GM23248 (cell line): ENCODE data around the gene SEZ6L2. TPM values are rescaled to one million over a fixed set of nuclear protein-coding genes. Genes with fewer than 3 reads are reported as not detected.

Experiments
- DNase-seq: peaks from one replicate; pipeline ENCODE4 v3.0.0-alpha.2; 2015
- H2AFZ ChIP-seq: fragments of 200-600 bp; sonication (generic); 2 replicates; pipeline ENCODE4 v1.6.1; 2016; ENCODE audit warnings: antibody characterized with exemption
- H3F3A ChIP-seq: fragments of 200-600 bp; sonication (generic); 2 replicates; pipeline ENCODE4 v1.6.1; 2016; ENCODE audit warnings: mild to moderate bottlenecking, antibody characterized with exemption, mixed run types; ENCODE audit not compliant: insufficient read depth
- H3K27ac ChIP-seq: fragments of 200-600 bp; sonication (generic); 2 replicates; pipeline ENCODE4 v1.5.1; 2016; ENCODE audit warnings: mild to moderate bottlenecking
- H3K27me3 ChIP-seq: fragments of 200-600 bp; sonication (generic); replicated peaks from 2 replicates; pipeline ENCODE4 v1.6.1; 2016; ENCODE audit warnings: mild to moderate bottlenecking; ENCODE audit not compliant: insufficient read depth
- H3K36me3 ChIP-seq: fragments of 200-600 bp; sonication (generic); 2 replicates; pipeline ENCODE4 v1.6.1; 2016; ENCODE audit warnings: low read depth, mild to moderate bottlenecking
- H3K4me1 ChIP-seq: fragments of 200-600 bp; sonication (generic); 2 replicates; pipeline ENCODE4 v1.6.1; 2016; ENCODE audit warnings: mild to moderate bottlenecking; ENCODE audit not compliant: insufficient read depth
- H3K4me2 ChIP-seq: fragments of 200-600 bp; sonication (generic); one replicate; pipeline ENCODE4 v1.6.1; 2016; ENCODE audit warnings: mild to moderate bottlenecking; ENCODE audit not compliant: unreplicated experiment
- H3K4me3 ChIP-seq: fragments of 200-600 bp; sonication (generic); 2 replicates; pipeline ENCODE4 v1.5.1; 2016; ENCODE audit warnings: mild to moderate bottlenecking
- H3K79me2 ChIP-seq: fragments of 200-600 bp; sonication (generic); 2 replicates; pipeline ENCODE4 v1.6.1; 2016; ENCODE audit warnings: mild to moderate bottlenecking; ENCODE audit not compliant: insufficient read depth
- H3K9ac ChIP-seq: fragments of 200-600 bp; sonication (generic); 2 replicates; pipeline ENCODE4 v1.6.1; 2016; ENCODE audit warnings: mild to moderate bottlenecking
- H3K9me2 ChIP-seq: fragments of 200-600 bp; sonication (generic); 2 replicates; pipeline ENCODE4 v1.6.1; 2016; ENCODE audit warnings: mixed run types, mild to moderate bottlenecking, moderate library complexity; ENCODE audit not compliant: insufficient read depth
- H3K9me3 ChIP-seq: fragments of 200-600 bp; sonication (generic); one replicate; pipeline ENCODE4 v1.6.1; 2017; ENCODE audit warnings: low read depth
- H4K20me1 ChIP-seq: fragments of 200-600 bp; sonication (generic); 2 replicates; pipeline ENCODE4 v1.6.0; 2016; ENCODE audit not compliant: insufficient read depth
- EZH2 ChIP-seq: fragments of 200-600 bp; sonication (generic); IDR thresholded peaks from 2 replicates; pipeline ENCODE4 v1.6.1; 2018; ENCODE audit warnings: antibody characterized with exemption, mild to moderate bottlenecking; ENCODE audit not compliant: insufficient read depth, poor library complexity, severe bottlenecking
- EZH2phosphoT487 ChIP-seq: fragments of 200-600 bp; sonication (generic); IDR thresholded peaks from 2 replicates; pipeline ENCODE4 v1.6.1; 2018; ENCODE audit warnings: antibody characterized with exemption, moderate library complexity, mild to moderate bottlenecking, low read depth; ENCODE audit not compliant: insufficient read depth
- WGBS, 2 experiments: methylation state at CpG; one replicate each; pipeline ENCODE4 v1.1.6; 2015 to 2017; ENCODE audit warnings: low lambda C conversion rate in 2 of 2, low coverage in 1 of 2; ENCODE audit errors: missing lambda C conversion rate in 2 of 2; 5-methylcytosine and 5-hydroxymethylcytosine counted together
- in situ Hi-C: fragments of 300-500 bp; cut with MboI; formaldehyde crosslinking; loops from 2 replicates; pipeline ENCODE4 v1.15.0; 2020
- polyA plus RNA-seq: library from polyadenylated mRNA; unstranded; fragments of >200 nt; fragmentation: Nextera tagmentation; extraction: Ambion mirVana; gene quantifications from 2 replicates; pipeline ENCODE4 v1.2.1, GENCODE V29; 2016
- total RNA-seq: library from RNA; depleted of rRNA; stranded (reverse); fragments of >200 nt; shearing (Covaris generic); gene quantifications from 2 replicates; pipeline ENCODE4 v1.2.3, GENCODE V29; 2014

SEZ6L2 gene
- total and polyA plus RNA-seq, 2 experiments from 2014 or later, result 6.9 to 34.7 TPM

- WGBS, 2 experiments, result 12 to 13% methylated on average over 7 of the region's 7 CpGs
These were observed 42.1 kb downstream of the SEZ6L2 start for GRCh38 chr16:29857133-29857760.

GRCh38 chr16:29854520-29855100 lies 44.7 kb downstream of the SEZ6L2 start:
- peak; percentile 36 for DNase-seq
- Histone ChIP-seq H3F3A (peaks cover 40% of the 10 kb centered on the region), H3K9me2 (no peaks in the 10 kb centered on the region), H3K9ac (no peak overlapping the region), H3K4me1 (peaks cover 20% of the 10 kb centered on the region), H4K20me1 (no peaks in the 10 kb centered on the region), H3K4me3 (no peak overlapping the region), H3K9me3 (no peaks in the 10 kb centered on the region), H3K4me2 (no peak overlapping the region), H3K27me3 (no peaks in the 10 kb centered on the region), H3K36me3 (no peaks in the 10 kb centered on the region), H3K79me2 (no peaks in the 10 kb centered on the region), H3K27ac (no peak overlapping the region), H2AFZ (no peak overlapping the region)
- in situ Hi-C loops, result no loop called here
- no peak for TF ChIP-seq EZH2
- no peak for TF ChIP-seq EZH2phosphoT487
- WGBS, 2 experiments, result 94 to 95% methylated on average over 5 of the region's 5 CpGs

More at GRCh38 chr16:29857133-29857760, 42.1 kb downstream of the SEZ6L2 start:
- Histone ChIP-seq H2AFZ (no peak overlapping the region), H3K4me2 (peak overlapping the region; percentile 44), H3K4me1 (peaks cover 28% of the 10 kb centered on the region), H3K27me3 (no peaks in the 10 kb centered on the region), H3K27ac (peak overlapping the region; percentile 67), H3K9me3 (no peaks in the 10 kb centered on the region), H3K36me3 (no peaks in the 10 kb centered on the region), H4K20me1 (no peaks in the 10 kb centered on the region), H3K4me3 (no peak overlapping the region), H3F3A (peaks cover 32% of the 10 kb centered on the region), H3K79me2 (peaks cover 21% of the 10 kb centered on the region), H3K9ac (peak overlapping the region; percentile 30; the same call in 1 of the 2 replicates), H3K9me2 (no peaks in the 10 kb centered on the region)
- TF ChIP-seq EZH2phosphoT487 (no peak), EZH2 (no peak)
- in situ Hi-C loops, result no loop called here
- peak; percentile 86 for DNase-seq

- peak; percentile 87 for DNase-seq
- H3K4me3 ChIP-seq, result no peak overlapping the region
- H3K9me3 ChIP-seq, result no peaks in the 10 kb centered on the region
- 7 to 9% methylated on average over 7 of the region's 7 CpGs for WGBS, 2 experiments
- H3K9ac ChIP-seq, result peak overlapping the region; percentile 11; the same call in 1 of the 2 replicates
- peaks cover 17% of the 10 kb centered on the region for H3K4me1 ChIP-seq
- TF ChIP-seq EZH2phosphoT487 (no peak), EZH2 (no peak)
- no peaks in the 10 kb centered on the region for H3K27me3 ChIP-seq
- peak overlapping the region; percentile 18 for H3K4me2 ChIP-seq
- in situ Hi-C loops, result no loop called here
- no peaks in the 10 kb centered on the region for H3K9me2 ChIP-seq
- H3K36me3 ChIP-seq, result 0 out of 2 replicates have a peak, but pooled peaks cover 4% of the 10 kb centered on the region
- H3K27ac ChIP-seq, result peak overlapping the region; percentile 34
- no peaks in the 10 kb centered on the region for H3K79me2 ChIP-seq
- peaks cover 38% of the 10 kb centered on the region; the same call in 1 of the 2 replicates for H3F3A ChIP-seq
- peak overlapping the region; percentile 9; the same call in 1 of the 2 replicates for H2AFZ ChIP-seq
- no peaks in the 10 kb centered on the region for H4K20me1 ChIP-seq
These were observed 46.7 kb downstream of the SEZ6L2 start for GRCh38 chr16:29852654-29853053.

DNA sequence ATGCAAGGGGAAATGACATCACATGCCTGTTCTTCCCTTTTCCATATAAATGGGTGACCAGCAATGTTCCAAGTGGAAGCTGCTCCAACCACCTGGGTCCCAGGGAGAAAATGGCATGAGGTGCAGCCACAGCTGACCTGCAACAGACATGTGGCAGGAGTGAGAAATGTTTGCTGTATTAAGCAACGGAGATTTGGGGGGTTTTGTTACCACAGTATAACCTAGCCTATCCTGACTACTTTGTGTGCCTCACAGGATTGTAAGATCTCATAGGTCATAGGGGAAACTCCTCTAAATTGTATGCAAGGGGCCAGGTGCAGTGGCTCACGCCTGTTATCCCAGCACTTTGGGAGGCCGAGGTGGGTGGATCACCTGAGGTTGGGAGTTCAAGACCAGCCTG lies 48.4 kb downstream of the SEZ6L2 start:
- no peaks in the 10 kb centered on the region for H3K9me2 ChIP-seq
- no peak for DNase-seq
- H3K36me3 ChIP-seq, result peaks cover 20% of the 10 kb centered on the region
- H3K27me3 ChIP-seq, result no peaks in the 10 kb centered on the region
- 95 to 98% methylated on average over 3 of the region's 3 CpGs for WGBS, 2 experiments
- H3K9ac ChIP-seq, result no peak overlapping the region
- peaks cover 26% of the 10 kb centered on the region; the same call in 1 of the 2 replicates for H3F3A ChIP-seq
- no peak overlapping the region for H3K27ac ChIP-seq
- in situ Hi-C loops, result no loop called here
- no peak overlapping the region for H2AFZ ChIP-seq
- H3K4me3 ChIP-seq, result no peak overlapping the region
- H3K79me2 ChIP-seq, result no peaks in the 10 kb centered on the region
- H3K9me3 ChIP-seq, result no peaks in the 10 kb centered on the region
- H4K20me1 ChIP-seq, result no peaks in the 10 kb centered on the region
- no peak overlapping the region for H3K4me2 ChIP-seq
- 0 out of 2 replicates have a peak, but pooled peaks cover 7% of the 10 kb centered on the region for H3K4me1 ChIP-seq
- TF ChIP-seq EZH2 (no peak), EZH2phosphoT487 (no peak)
